AG04449 (cell line): ENCODE data around the gene PRKCH.

ENCODE experiments used
- CTCF ChIA-PET: fragments of 350-600 bp; formaldehyde crosslinking; extraction: SDS; loops from one replicate; lab custom pipeline; 2021; ENCODE audit warnings: antibody characterized with exemption; lab: Yijun Ruan, JAX
- POLR2A ChIA-PET: fragments of 400-600, 350-600 bp; formaldehyde crosslinking; extraction: SDS; loops from one replicate; lab custom pipeline; 2020; ENCODE audit warnings: antibody characterized with exemption, inconsistent platforms; lab: Yijun Ruan, JAX
- DNase-seq: peaks from one replicate; pipeline ENCODE4 v3.0.0-alpha.2; 2010; ENCODE audit warnings: low read depth, low spot score
- H3K4me3 ChIP-seq: 2 replicates; pipeline ENCODE4 v1.5.1; 2011; ENCODE audit warnings: low read depth, mild to moderate bottlenecking, control low read depth, low read length
- TF ChIP-seq, protein P1 (sequence below): IDR thresholded peaks from one replicate; pipeline ENCODE4 v1.5.1; 2011; ENCODE audit warnings: mild to moderate bottlenecking, moderate library complexity, low read length, control low read depth, inconsistent platforms; ENCODE audit not compliant: insufficient read depth; ENCODE audit errors: missing control alignments

Gene PRKCH

DNA sequence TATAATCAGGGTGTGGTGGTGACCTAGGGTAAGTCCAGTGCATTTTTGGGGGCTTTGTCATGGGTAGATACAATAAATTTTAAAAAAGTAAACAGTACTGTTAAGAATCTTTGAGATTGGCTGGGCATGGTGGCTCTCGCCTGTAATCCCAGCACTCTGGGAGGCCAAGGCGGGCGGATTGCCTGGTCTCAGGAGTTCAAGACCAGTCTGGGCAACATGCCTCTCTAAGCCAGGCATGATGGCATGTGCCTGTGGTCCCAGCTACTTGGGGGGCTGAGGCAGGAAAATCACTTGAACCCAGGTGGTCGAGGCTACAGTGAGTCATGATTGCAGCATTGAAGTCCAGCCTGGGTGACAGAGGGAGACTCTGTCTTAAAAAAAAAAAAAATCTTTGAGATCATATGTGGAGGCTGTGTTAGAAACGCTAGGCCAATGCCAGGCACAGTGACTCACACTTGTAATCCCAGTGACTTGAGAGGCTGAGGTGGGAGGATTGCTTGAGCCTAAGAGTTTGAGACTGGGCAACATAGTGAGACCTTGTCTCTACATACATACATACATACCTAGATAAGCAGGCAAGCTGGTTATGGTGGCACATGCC lies 67.7 kb downstream of the PRKCH start:
- H3K4me3 ChIP-seq: no peak overlapping the region
- POLR2A ChIA-PET: no interaction called here
- TF ChIP-seq, protein P1, sequence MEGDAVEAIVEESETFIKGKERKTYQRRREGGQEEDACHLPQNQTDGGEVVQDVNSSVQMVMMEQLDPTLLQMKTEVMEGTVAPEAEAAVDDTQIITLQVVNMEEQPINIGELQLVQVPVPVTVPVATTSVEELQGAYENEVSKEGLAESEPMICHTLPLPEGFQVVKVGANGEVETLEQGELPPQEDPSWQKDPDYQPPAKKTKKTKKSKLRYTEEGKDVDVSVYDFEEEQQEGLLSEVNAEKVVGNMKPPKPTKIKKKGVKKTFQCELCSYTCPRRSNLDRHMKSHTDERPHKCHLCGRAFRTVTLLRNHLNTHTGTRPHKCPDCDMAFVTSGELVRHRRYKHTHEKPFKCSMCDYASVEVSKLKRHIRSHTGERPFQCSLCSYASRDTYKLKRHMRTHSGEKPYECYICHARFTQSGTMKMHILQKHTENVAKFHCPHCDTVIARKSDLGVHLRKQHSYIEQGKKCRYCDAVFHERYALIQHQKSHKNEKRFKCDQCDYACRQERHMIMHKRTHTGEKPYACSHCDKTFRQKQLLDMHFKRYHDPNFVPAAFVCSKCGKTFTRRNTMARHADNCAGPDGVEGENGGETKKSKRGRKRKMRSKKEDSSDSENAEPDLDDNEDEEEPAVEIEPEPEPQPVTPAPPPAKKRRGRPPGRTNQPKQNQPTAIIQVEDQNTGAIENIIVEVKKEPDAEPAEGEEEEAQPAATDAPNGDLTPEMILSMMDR: no peak
- no peak for DNase-seq
- CTCF ChIA-PET: no interaction called here

DNA sequence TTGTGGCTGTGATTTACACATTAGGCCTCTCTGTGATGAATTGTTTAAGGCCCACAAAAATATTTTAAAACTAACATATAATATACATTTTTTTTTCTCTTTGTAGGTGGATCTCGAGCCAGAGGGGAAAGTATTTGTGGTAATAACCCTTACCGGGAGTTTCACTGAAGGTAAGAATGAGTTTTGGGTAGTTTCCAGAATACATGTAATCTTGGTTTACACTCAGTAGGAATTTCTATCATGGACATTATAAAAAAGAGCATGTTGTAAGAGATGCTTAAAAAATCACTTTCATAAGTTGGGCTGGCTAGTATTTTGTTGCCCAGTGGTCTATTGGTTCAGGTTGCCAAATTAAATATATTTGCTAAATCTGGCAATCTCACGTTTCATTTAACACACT lies 69.7 kb downstream of the PRKCH start:
- no peak overlapping the region for H3K4me3 ChIP-seq
- DNase-seq: no peak
- CTCF ChIA-PET: no interaction called here
- POLR2A ChIA-PET: no interaction called here
- TF ChIP-seq, protein P1: no peak

DNA sequence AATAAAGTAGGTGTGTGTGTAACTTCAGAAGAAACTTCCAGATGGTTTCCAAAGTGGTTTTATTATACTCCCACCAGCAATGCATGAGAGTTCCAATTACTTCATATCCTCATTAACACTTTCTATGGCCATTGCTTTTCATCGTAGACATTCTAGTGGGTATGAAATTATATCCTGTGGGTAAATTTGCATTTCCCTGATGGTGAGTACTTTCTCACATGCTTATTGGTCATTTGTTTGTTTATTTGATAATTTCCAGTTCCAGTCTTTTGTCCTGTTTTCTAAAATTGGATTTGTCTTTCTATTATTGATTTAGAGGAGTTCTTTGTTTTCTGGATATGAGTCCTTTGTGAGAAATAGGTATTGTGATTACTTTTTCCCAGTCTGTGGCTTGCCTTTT lies 70.9 kb downstream of the PRKCH start:
- ChIA-PET POLR2A (no interaction called here), CTCF (no interaction called here)
- TF ChIP-seq, protein P1: no peak
- DNase-seq: no peak
- no peak overlapping the region for H3K4me3 ChIP-seq

DNA sequence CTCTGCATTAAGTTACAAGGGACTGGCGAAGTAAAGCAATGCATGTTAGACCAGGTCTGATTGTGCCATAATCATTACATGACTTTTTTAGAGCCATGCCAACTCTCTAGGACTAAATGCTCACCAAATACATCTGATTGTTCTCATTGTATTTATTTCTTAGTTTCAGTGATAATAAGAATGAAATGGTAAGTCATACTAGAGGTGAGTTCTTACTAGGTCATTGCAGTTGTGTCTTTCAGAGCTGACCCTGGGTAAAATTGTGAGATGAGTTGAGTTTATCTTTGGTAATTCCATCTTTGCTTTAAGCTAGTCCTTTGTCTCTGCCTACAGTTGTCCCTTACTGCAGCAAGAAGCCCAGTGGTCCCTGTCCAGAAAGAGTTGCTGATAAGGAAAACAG lies 73.2 kb downstream of the PRKCH start:
- CTCF ChIA-PET: no interaction called here
- DNase-seq: no peak
- TF ChIP-seq, protein P1: no peak
- H3K4me3 ChIP-seq: no peak overlapping the region
- POLR2A ChIA-PET: no interaction called here

DNA sequence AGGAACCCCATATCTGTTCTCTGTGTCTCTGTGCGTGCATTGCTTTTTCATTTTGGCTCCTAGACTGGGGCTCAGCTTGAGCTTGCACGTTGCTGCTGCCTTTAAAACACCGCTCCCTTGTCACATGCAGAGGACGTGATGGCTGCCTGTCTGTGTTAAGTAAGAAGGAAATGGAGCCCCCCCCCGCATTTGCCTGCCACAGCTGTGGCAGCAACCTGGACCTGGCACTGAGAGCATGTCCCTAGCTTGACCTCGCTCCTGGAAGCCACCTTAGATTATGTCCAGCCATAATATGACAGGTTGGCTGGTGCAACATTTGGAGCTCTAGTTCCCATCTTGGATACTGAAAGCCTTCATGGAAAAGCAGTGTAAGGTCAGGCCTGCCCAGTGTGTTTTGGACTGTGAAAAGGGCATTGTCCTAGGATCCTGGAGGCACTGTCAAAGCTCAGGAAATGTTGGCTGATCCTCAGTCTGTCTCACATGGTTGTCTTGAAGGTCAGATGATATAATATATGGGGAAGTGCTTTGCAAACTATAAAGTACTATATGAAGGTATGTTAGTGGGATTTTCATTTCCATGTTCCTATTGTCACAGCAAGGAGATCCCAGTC lies 73.8 kb downstream of the PRKCH start:
- TF ChIP-seq, protein P1: no peak
- no peak for DNase-seq
- no peak overlapping the region for H3K4me3 ChIP-seq
- ChIA-PET POLR2A (no interaction called here), CTCF (no interaction called here)

DNA sequence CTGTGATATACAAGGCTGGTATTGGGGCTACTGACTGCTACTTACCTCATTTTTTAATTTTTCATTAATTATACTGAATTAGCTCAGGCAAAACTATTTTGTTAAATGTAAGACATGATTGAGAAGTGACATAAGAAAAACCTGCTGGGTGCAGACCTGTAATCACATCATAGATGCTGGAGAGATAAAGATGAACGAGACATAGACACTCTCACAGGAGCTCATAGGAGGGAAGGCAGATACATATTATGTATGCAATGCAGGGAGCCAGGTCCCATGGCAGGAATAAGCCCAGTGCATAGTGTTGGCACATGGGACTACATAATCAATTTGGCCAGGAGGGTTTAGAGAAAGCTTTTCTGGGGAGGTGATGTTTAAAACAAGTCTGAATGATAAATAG lies 74.9 kb downstream of the PRKCH start:
- ChIA-PET POLR2A (no interaction called here), CTCF (no interaction called here)
- DNase-seq: no peak
- TF ChIP-seq, protein P1: no peak
- no peak overlapping the region for H3K4me3 ChIP-seq
